Measurements from ENCODE around the gene TMTC2. TPM values are rescaled to one million over a fixed set of nuclear protein-coding genes. Genes with fewer than 3 reads are reported as not detected.

TMTC2 gene
- total and polyA plus RNA-seq, 2 donors from 2014 or later = 6.0 to 32.9 TPM

DNA sequence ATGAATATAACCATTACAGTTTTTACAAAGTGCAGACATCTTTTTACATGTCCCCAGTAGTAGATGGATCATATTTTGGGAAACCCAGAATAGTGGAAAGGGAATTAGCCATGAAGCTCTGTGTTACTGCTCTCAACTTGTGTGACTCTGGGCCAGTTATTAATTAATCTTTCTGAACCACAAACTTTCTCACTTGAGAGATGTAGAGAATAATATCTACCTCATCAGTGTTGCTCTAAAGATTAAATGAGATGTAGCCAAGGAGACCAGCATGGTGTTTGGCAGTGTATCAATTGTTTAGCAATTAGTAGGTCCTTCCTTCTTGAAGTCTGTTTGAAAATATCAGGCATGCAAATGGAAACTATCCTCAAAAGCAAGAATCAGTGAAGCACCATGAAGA, 169.2 kb downstream of the TMTC2 start:
- TF ChIP-seq, protein P1, sequence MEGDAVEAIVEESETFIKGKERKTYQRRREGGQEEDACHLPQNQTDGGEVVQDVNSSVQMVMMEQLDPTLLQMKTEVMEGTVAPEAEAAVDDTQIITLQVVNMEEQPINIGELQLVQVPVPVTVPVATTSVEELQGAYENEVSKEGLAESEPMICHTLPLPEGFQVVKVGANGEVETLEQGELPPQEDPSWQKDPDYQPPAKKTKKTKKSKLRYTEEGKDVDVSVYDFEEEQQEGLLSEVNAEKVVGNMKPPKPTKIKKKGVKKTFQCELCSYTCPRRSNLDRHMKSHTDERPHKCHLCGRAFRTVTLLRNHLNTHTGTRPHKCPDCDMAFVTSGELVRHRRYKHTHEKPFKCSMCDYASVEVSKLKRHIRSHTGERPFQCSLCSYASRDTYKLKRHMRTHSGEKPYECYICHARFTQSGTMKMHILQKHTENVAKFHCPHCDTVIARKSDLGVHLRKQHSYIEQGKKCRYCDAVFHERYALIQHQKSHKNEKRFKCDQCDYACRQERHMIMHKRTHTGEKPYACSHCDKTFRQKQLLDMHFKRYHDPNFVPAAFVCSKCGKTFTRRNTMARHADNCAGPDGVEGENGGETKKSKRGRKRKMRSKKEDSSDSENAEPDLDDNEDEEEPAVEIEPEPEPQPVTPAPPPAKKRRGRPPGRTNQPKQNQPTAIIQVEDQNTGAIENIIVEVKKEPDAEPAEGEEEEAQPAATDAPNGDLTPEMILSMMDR (IDR thresholded peaks at IDR 0.05; ENCODE audit: borderline replicate concordance, extremely low read depth, insufficient read depth) = no peak
- Histone ChIP-seq H3K36me3 (ENCODE audit: control insufficient read depth in 2 of 3, insufficient read depth in 3 of 3, low read length in 3 of 3) (no peaks in the 10 kb centered on the region), H3K4me3 (ENCODE audit: low read length in 3 of 3) (peak overlapping the region in 1 of 3 donors; percentile 27), H3K27ac (ENCODE audit: low read depth in 2 of 2, low read length in 2 of 2) (no peak overlapping the region), H3K27me3 (ENCODE audit: control insufficient read depth, insufficient read depth, low read length) (no peaks in the 10 kb centered on the region), H3K9ac (ENCODE audit: low read length in 3 of 3) (no peak overlapping the region), H3K9me3 (ENCODE audit: control insufficient read depth in 2 of 3, insufficient read depth in 1 of 3, low read length in 3 of 3) (no peaks in the 10 kb centered on the region), H3K4me1 (ENCODE audit: control insufficient read depth in 2 of 3, insufficient read depth in 2 of 3, low read depth in 1 of 3, low read length in 3 of 3) (peaks cover 2 to 16% (median 3%) of the 10 kb centered on the region in 3 donors)
- DNase-seq (no peak), FAIRE-seq (no peak)
- intact Hi-C loops (cut with DNase I) = no loop called here

DNA sequence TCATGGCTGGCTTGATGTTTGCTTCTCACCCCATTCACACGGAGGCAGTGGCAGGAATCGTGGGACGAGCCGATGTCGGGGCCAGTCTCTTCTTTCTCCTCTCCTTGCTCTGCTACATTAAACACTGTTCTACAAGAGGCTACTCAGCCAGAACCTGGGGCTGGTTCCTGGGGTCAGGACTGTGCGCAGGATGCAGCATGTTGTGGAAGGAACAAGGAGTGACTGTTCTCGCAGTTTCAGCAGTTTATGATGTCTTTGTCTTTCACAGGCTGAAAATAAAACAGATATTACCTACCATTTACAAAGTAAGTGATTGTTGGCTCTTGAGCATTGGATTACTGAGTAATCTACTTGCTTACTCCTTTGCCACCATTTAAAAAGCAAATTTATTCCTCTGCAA, 170.6 kb downstream of the TMTC2 start:
- peak overlapping the region in 2 of 3 donors; percentile 1 to 27 for H3K4me3 ChIP-seq (ENCODE audit: low read length in 3 of 3)
- no peaks in the 10 kb centered on the region for H3K27me3 ChIP-seq (ENCODE audit: control insufficient read depth, insufficient read depth, low read length)
- DNase-seq (peak; percentile 54 to 78 (median 64)), FAIRE-seq (no peak)
- peak overlapping the region; percentile 52 to 63 for H3K27ac ChIP-seq (ENCODE audit: low read depth in 2 of 2, low read length in 2 of 2)
- H3K36me3 ChIP-seq (ENCODE audit: control insufficient read depth in 2 of 3, insufficient read depth in 3 of 3, low read length in 3 of 3) = no peaks in the 10 kb centered on the region
- peaks cover 2 to 29% (median 3%) of the 10 kb centered on the region in 3 donors for H3K4me1 ChIP-seq (ENCODE audit: control insufficient read depth in 2 of 3, insufficient read depth in 2 of 3, low read depth in 1 of 3, low read length in 3 of 3)
- TF ChIP-seq, protein P1 (IDR thresholded peaks at IDR 0.05; ENCODE audit: borderline replicate concordance, extremely low read depth, insufficient read depth) = no peak
- peak overlapping the region in 1 of 3 donors; percentile 3 for H3K9ac ChIP-seq (ENCODE audit: low read length in 3 of 3)
- intact Hi-C loops (cut with DNase I) = no loop called here
- no peaks in the 10 kb centered on the region for H3K9me3 ChIP-seq (ENCODE audit: control insufficient read depth in 2 of 3, insufficient read depth in 1 of 3, low read length in 3 of 3)

DNA sequence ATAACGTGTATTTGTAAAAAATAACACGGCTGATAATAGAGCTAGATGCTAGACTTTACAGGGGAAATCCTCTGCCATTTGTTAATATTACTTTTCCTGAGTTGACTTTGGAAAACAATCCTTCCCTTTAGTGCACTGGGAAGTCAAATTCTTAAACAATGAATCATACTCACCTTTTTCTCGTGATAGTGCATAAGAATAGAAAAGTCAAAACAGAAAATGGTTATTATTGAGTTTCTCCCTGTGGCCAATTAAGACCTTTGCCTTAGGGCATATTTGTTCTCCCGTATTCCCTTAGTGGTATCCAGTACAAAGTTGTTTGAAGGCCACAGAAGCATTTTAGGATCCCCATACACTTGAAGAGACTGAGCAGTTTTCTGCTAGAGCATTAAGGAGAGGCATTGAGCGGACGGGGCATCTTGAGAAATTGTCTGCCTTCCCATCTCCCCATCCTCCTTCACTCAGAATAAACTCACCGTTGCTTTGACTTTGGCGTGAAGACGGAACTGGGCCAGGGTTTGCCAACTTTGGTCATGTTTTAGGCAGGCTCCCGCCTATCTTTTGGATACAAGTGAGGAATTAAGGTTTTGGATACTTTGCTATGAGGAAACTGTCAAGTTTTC, 171.3 kb downstream of the TMTC2 start:
- Histone ChIP-seq H3K27me3 (ENCODE audit: control insufficient read depth, insufficient read depth, low read length) (no peaks in the 10 kb centered on the region), H3K9ac (ENCODE audit: low read length in 3 of 3) (no peak overlapping the region), H3K36me3 (ENCODE audit: control insufficient read depth in 2 of 3, insufficient read depth in 3 of 3, low read length in 3 of 3) (no peaks in the 10 kb centered on the region), H3K4me3 (ENCODE audit: low read length in 3 of 3) (peak overlapping the region in 1 of 3 donors; percentile 21), H3K27ac (ENCODE audit: low read depth in 2 of 2, low read length in 2 of 2) (peak overlapping the region; percentile 52 to 72), H3K9me3 (ENCODE audit: control insufficient read depth in 2 of 3, insufficient read depth in 1 of 3, low read length in 3 of 3) (no peaks in the 10 kb centered on the region), H3K4me1 (ENCODE audit: control insufficient read depth in 2 of 3, insufficient read depth in 2 of 3, low read depth in 1 of 3, low read length in 3 of 3) (peaks cover 2 to 35% (median 3%) of the 10 kb centered on the region in 3 donors)
- intact Hi-C loops (cut with DNase I) = no loop called here
- DNase-seq = no peak
- TF ChIP-seq, protein P1 (IDR thresholded peaks at IDR 0.05; ENCODE audit: borderline replicate concordance, extremely low read depth, insufficient read depth) = no peak
- no peak for FAIRE-seq
